GM21390 (cell line): ENCODE results near the gene RGP1.

ENCODE experiments used
- ATAC-seq: cut with Tn5 transposase; IDR thresholded peaks from one replicate; pipeline ENCODE4 v1.9.1; 2021; ENCODE audit not compliant: unreplicated experiment

Gene RGP1, protein sequence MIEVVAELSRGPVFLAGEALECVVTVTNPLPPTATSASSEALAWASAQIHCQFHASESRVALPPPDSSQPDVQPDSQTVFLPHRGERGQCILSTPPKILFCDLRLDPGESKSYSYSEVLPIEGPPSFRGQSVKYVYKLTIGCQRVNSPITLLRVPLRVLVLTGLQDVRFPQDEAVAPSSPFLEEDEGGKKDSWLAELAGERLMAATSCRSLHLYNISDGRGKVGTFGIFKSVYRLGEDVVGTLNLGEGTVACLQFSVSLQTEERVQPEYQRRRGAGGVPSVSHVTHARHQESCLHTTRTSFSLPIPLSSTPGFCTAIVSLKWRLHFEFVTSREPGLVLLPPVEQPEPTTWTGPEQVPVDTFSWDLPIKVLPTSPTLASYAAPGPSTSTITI

DNA sequence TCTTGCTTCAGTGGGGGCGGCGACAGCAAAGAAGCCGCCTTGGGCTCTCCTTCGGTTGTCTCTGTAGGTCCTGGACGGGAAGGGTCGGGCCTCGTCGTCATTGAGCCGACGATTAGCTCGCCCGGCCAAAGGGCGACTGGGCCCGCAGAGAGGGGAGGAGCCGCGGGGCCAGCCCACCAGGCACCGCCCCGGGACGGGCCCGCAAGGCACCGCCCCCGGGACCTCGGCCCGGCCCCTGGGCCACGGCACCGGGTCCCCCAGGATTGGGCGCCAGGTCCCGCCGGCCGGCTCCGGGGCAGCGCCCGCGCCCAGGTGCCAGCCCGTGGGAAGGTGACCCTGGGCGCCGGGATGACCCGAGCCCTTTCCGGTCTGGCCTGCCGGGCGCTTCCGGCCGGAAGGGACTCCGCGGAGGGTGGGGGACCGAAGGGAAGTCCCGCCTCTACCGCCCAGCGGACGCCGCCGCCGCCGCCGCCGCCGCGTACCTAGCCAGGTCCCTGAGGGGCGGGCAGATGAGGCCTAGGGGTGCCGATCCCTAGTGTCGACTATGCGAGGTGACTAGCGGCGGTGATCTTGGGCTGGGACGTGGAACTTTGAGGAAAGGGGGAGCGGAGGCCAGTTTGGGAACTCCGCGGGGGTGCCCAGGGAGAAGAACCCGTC lies at the start of gene RGP1, which contains the start of gene GBA2:
RGP1 (plus strand) TSS at position 430 of the 657 bp plus-strand sequence. CDS start 469 bp downstream, outside the sequence.
GBA2 (minus strand) TSS at position 371 of the 657 bp plus-strand sequence. CDS start 524 bp downstream, outside the sequence.
- ATAC-seq: peak; percentile 80

DNA sequence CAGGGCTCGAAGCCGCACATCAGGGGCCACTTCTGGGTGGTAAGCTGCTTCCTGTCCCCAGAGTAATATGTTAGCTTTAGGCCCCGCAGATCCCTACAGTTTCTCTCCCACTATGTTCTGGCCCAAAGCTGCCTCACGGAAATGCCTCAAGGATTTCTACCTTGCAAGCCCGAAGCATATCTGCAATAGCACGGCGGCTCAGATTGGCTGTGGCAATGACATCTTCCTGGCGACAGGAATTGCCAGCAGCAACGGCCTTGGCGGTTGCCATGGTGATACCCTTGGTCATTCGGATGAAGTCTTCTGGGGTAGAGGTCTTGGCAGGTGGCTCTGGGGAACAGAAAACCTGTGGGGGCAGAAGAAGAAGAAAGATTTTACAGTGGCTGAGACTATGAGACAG lies 49.1 kb upstream of the RGP1 start:
- ATAC-seq: no peak

DNA sequence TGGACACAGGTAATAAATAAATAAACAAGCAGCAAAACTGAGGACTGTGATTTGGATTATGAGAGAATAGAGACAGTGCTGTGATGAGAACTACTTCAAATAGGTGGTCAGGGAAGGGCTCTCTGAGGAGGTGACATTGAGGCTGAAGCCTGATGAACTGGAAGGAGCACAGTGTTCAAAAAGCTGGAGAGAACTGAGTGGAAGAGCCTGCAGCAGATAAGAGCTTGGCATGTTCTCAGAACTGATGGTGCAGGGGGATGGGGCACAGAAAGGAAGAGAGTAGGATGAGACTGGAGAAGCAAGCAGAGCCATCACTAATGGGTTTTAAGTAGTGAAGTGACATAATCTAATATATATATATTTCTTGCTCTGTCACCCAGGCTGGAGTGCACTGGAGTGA lies 48.1 kb upstream of the RGP1 start:
- no peak for ATAC-seq

DNA sequence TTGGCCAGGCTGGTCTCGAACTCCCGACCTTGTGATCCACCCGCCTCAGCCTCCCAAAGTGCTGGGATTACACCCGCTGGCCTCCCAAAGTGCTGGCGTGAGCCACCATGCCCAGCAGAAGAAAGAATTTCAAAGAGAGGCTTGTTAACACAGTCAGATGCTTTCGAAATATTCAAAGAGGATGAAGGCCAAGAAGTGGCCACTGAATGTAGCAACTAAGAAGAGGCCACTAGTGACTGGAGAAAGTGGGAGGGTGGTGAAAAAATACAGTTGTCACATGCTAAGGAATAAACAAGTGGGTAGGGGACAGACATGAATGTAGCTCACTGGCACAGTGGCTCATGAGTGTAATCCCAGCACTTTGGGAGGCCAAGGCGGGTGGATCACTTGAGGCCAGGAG lies 46.4 kb upstream of the RGP1 start:
- no peak for ATAC-seq

DNA sequence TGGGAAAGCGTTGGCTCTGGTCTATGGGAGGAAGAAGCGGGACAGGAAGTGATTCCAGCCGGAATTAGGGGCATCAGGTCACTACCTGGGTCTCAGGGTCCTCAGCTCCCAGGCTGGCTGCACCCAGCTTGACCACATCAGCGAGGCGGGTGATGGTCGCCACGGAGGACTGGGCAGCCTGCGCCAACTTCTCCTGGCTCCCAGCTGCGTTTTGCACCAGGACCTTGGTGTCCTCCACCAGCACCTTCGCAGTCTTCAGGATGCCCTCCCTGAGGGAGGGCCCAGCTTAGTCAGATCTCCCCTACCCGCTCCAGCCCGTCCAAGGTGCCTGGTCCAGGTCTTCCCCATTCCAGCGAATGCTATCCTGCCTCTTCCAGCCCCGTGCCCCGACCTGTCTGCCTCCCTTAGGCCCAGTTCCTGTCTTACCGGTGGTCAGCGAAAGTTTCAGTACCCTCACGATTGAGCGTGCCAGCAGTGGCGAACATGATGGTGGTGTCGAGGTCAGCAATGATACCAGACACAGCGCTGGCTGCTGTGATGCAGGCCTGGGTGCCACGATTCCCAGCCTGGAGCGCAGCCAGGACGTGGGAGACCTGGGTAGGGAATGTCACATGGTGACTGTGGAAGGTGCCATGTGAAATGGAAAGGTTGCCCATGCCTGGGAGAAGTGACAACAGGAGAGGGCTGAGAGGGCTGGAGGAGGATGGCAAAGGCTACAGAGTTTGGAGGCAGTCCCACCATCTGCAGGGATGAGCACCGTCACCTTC lies 45.0 kb upstream of the RGP1 start:
- ATAC-seq: no peak

DNA sequence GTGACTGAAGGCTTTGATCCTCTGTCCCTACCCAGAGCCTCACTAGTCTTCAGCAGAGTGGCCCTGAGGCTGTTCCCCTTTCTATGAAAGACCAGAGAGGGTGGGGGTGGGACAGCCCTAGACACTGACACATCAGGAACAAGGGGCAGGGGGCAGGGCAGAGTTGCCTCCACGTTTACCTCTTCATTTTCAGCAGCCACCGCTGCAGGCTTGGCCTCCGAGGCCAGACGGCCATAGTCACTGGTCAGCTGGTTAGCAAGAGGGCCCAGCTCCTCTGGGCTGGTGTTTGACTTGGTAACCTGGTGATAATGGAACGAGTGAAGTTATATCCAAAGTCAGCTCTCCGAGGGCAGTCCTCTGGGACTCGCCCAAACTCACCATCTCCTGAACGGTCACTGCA lies 43.7 kb upstream of the RGP1 start:
- ATAC-seq: no peak

DNA sequence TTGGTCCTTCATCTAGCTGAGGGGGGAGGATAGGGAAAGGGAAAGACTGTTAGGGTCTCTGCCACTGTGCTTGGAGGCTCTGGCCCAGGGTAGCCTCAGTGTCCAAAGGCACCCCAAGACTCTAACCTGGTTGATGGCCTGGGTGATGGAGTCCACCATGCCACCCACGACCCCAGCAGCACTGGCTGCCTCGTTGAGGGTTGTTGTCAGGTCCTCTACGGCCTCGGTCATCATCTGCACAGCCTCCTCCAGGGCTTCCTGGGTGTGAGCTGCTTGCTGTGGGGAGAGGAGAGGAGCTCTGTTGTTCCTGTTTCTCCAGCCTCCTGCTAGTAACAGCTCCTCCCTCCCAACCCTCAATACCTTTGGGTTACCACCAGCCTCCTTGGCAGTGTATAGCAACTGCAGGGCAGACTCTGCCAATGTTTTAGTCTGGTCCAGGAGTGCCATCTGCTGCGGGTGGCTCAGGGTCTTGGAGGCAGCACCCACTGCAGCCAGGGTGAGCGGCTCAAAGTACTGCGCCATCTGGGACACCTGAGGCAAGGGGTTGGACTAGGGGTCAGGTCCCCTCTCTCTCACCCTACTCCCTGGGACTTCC lies 43.2 kb upstream of the RGP1 start:
- no peak for ATAC-seq

DNA sequence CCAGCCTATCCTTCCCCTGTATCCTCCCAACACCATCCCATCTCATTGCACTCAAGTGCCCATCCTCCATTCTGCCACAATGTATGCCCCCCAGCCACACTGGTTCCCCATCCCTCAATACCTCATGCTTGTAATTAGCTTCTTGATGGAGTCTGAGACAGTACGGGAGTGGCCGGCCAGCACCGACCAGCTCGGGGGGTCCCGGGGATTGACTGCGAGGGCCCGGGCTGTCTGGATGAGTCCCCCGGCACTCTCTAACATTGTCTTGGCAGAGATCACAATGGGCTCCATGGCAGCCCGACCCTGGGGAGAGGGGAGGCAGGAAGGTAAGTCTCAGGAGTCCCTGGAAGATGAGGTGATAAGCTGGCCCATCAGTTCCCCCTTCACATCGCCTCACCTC lies 42.1 kb upstream of the RGP1 start:
- ATAC-seq: no peak

DNA sequence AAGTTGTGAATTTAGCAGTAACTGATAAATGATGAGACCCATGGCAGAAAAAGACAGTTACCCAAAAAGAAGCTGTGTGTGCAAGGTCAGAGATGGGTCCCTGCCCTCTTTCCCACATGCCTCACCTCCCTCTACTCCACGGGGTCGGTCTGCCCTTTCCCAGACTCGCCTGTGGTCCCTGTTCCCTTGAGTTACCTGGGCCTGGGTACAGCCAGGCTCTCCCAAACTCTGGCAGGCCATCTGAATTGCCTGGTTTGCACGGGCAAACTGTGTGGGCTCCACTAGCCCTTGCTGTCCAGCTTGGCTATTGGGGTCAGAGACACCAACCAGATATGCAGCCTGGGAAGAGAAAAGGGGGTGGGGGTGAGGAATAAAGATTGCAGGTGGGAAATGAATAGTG lies 40.9 kb upstream of the RGP1 start:
- no peak for ATAC-seq

DNA sequence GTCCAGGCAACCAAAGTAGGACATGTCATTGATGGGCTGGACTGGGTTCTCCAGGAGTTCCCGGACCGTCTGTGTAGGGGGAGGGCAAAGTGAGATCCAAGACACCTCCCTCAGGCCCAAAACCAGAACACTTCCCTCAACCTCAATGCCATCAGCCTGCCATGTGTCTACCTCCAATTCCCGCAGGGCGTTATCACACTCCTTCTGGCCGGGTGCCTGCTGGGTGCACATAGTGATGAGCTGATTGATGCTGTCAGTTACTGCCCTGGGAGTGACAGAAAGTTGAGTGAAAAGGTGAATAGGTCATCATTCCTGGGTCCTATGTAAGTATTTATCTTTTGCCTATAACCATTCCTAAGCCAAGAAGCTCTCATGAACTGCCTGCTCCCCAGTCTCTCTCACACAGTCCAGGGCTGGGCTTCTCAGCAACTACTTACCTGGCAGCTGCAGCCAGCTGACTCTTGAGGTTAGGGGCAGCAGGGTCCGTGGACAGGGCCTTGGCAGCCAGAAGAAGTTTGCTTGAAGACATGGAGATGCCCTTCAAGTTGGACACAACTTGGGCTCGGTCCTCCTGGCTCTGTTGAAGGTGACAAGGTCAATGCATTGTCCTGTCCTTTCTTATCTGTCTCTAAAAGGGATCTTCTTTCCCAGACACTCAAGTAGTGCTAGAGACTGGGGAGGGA lies 38.1 kb upstream of the RGP1 start:
- ATAC-seq: no peak

DNA sequence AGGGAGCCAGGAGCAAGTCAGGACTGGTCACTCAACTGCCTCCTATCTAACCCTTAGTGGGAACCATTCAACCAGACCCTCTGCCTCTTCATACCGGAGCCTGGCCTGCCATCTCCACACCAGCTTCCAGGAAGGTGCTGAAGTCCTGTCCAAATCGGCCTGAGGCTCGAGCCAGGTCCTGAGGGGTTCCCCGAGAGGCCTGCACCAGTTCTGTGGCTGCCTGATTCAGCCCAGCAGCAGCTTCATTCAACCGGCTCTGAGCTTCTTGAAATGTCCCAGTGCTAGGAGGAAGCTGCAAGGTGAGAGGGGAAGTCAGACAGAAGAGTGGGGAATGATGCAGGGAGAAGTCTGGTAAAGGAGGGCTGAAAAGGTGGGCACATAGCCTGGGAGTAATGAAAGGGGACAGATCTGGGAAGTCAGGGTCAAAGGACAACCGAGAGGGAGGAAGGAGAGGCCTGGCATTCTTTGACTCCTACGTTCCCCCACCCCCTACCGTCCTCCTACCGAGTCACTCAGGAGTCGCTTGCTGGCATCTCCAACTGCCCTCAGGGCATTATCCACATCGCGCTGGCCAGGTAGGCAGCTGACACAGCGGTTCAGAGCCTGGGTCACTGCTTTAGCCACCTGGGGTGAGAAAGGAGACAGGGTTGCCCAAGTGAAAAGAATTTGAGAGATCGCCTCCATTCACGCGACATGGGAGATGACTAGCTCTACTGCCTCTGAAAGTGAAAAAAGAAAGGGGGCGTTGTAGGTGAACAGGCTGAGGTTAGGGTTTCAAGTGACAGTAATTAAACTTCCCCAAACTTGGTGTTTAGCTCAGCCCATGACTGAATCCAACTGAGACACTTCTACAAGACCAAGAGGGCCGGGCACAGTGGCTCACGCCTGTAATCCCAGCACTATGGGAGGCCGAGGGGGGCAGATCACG lies 37.3 kb upstream of the RGP1 start:
- ATAC-seq: no peak

DNA sequence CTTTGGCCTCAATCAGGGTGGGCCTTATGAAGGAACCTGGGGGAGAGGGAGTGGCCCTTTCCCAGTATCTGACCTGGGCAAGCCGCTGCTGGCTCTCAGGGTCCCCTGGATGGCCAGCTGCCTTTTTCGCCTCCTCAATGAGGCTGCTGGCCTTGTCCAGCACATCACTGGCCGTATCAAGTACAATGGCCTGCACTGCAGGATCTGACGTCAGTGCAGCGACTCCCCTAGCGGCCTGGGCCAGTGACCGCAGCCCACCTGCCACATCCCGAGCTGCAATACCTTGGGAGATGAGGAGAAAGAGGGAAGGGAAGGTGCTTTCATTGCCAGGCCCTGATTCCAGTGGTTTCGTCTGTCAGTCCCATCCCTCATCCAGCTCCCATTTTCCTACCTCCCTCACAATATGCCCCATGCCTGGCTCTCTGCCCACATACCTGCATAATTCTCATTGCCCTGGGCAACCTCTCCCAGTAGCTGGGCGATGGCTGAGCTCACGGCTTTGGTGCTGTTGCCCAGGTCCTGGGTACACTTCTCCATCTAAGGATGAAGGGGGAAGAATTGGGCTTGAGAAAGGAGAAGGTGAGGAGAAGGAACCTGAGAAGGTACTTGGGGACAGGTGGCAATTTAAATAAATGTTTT lies 36.2 kb upstream of the RGP1 start:
- no peak for ATAC-seq

DNA sequence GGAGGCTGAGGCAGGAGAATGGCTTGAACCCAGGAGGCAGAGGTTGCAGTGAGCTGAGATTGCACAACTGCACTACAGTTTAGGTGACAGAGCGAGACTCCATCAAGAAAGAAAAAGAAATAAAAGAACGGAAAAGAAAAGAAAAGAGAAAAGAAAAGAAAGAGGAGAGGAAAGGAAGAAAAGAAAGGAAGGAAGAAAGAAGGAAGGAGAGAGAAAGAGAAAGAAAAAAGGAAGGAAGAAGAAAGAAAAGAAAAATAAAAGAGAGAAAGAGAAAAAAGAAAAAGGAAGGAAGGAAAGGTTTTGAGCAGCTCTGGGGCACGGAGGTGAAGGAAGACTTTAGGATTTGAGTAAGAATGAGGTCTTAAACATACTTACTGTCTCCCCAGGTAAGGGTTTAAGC lies 35.5 kb upstream of the RGP1 start:
- no peak for ATAC-seq

DNA sequence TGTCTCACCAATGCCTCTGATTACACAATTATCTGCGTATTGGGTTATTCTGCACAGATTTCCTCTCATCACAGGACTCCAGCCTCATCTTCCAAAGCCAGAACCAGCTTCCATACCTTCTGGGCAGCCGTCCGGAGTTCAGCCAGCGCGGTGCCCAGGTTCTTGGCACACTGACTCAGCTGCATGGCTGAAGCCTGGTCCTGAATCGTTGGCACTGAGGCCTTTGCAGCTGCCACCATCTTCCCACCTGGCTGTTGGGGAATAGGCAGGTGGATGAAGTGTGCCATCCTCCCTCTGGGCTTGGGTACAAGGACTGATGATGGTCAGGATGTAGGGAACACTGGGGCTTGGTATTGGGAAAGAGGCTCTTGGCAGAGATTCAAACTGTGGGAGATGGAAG lies 35.0 kb upstream of the RGP1 start:
- ATAC-seq: no peak

DNA sequence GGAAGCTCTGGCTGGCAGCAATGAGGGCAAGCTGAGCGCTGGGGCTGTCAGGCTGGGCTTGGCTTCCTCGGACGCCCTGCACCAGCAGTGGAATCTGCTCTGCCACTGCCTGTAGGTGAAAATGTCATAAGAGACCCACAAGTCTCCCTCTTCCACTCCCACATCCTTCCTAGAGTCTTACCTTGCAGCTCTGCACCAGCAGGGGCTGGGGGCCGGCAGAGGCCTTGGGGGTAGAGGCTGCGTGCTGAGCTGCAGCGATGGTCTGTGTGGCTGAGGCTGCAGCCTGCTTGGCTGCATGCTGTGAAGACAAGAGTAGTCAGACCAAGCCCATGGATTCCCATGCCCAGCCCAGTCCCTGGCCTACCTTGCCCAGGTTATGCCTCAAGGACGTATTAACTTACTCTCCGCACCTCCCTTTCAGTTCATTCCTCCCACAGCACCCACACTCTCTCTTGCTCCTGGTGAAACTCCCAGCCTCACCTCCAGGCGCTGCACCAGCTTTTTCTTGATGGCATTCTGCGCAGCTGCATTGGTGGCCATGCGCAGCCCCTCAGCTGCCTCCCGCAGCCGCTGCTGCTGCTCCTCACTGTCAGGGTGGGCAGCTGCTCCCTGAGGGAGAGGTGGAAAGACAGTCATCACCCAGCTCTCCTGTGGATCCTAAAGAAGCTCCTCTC lies 34.4 kb upstream of the RGP1 start:
- ATAC-seq: no peak

DNA sequence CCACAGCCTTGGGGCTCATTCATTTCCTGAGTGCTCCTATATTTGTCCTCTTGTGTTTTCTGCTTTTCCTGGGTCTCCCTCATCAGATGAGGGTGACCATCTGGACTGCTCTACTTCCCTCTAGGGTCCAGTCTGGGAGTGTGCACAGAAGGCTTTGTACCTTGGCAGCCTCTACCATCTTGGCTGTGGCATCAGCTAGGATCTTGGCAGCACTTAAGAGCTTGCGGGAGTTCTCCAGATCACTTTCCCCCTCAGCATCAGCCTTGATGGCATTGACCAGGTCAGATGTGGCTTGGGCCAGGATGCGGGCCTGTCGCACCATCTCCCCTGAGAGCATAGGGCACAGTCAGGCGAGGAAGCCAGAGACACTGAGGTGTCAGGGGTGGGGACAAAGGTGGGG lies 32.9 kb upstream of the RGP1 start:
- no peak for ATAC-seq

DNA sequence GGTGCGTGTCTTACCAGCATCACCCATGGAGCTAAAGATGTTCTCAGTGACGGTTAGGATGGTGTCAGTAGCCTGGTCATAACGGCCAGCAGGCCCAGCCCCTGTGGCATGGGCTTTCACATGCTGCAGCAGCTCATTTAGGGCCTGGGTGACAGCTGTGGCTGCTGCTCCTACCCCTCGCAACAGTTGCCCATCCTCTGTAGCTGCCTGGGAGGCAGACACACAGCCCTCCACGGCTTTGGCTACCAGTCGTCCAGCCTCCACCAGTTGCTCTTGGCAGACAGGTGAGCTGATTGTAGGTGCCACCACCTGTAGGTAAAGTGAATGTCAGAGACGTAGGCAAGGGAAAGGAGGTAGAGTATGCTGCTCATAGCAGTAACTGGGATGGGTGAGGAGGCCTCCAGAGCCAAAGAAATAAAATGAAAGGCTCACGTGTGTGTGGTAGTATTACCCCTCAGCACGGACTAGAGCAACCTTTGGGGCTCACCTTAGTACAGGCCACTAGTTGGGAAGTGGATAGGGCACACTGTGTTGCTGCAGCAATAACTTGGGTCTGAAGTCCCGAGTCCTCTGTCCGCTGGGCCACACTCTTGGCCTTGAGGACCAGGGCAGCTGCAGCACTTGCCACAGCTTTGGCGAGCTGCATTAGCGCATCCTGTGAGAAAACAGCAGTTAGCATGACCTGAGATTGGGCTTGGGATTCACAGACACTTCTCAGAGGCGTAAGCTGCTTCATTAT lies 31.8 kb upstream of the RGP1 start:
- no peak for ATAC-seq
